ENCODE results near the gene GOLM1.
"Not testable (repeated sequence)": the region's sequence is repeated elsewhere in the genome, so short reads cannot be mapped to it uniquely, and the experiment has no call there.

Gene GOLM1

DNA sequence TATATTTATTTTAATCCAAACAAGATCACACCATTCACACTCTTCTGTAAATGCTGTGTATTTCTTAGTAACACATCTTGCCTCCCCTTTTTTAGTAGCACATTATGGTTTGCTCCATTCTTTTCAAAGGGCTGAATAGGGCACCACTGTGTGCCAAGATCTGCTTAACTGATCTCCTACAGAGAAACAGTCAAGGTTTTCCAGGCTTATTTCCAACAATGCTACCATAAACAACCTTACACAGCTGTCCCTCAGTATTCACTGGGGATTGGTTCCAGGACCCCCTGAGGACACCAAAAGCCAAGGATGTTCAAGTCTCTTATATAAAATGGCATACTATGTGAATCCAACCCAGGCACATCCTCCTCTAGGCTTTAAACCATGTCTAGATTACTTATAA lies 16.5 kb downstream of the GOLM1 start:
- DNase-seq (ENCODE audit: low read depth in 2 of 3, low spot score in 1 of 3) = no peak

DNA sequence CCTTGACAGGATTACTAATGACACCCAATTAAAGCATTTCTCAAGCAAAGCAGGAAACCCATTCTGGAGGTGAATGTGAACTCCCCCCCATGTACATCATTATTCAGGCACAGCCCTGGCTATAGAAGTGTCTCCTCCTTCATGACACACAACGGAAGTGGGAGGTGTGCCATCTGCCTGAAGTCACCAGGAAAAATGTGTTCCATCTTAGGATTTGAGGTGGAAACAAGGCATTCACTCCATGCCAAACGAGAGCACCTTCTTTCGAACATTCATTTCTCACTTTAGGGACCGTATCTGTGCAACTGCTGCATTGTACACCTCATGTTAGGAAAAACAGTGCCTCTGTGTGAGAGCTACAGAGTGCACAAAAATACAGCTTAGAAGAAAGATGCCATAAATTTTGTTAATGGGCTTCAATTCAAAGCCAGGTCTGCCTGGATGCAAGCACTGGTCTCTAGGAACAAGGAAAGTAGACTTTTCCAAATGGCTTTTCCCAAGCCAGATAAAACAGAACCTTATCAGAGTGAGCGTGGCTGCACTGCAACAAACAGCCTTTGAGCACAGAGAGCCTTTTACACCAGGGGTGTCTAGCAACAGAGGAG lies 19.4 kb downstream of the GOLM1 start:
- no peak for DNase-seq (ENCODE audit: low read depth in 2 of 3, low spot score in 1 of 3)

DNA sequence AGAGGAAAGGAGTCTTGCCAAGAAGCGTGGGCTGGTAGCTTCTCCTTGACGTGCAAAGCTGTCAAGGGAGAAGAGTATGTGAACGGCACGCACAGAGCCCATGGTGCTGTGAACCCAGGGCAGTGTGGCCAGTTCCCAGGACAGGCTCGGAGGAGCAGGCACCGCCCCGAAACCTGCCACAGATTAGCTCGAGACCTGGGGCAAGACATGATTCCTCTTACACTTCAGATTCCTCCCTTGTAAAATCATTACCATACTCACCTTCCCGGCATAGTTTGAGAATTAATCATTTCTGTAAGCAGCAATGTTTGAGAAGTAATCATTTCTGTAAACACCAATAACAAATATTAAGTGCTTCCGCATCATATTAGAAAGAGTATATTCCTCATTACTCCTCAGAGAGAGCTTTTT lies 19.9 kb downstream of the GOLM1 start:
- no peak for DNase-seq (ENCODE audit: low read depth in 2 of 3, low spot score in 1 of 3)

DNA sequence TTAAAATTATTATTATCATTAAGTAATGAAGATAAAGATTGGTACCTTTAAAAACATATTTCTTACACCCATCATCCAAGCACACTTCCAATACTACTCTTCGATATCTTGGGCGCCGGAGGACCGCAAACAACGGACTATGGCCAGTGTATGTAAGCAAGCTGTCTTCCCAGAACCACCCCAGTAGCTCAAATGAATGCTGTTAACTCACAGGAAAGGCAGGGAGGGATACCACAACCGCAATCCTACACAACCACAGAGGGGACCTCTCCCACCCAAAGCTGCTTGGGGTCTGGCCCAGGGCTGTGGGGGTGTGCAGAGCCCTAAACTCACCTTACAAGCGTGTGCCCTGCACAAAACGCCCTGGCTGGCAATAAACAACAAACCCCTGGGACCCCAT lies 20.6 kb downstream of the GOLM1 start:
- no peak for DNase-seq (ENCODE audit: low read depth in 2 of 3, low spot score in 1 of 3)

DNA sequence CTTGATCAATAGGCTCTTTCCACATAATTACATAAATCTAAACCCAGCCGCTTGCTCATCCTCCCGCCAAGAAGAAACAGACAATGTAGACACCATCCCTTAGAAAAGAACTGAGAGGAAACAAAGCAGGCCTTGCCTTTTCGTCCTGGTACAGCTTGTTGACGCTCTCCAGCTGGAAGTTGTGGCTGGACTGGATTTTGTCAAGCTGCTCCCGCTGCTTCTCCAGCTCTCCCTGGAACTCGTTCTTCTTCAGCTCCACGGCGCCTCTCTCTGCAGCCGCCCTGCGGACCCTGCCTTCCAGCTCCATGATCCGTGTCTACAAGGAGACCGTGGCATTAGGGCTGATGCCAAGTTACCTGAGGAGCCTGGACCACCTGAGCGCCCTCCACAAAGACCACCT lies 22.1 kb downstream of the GOLM1 start:
- no peak for DNase-seq (ENCODE audit: low read depth in 2 of 3, low spot score in 1 of 3)

DNA sequence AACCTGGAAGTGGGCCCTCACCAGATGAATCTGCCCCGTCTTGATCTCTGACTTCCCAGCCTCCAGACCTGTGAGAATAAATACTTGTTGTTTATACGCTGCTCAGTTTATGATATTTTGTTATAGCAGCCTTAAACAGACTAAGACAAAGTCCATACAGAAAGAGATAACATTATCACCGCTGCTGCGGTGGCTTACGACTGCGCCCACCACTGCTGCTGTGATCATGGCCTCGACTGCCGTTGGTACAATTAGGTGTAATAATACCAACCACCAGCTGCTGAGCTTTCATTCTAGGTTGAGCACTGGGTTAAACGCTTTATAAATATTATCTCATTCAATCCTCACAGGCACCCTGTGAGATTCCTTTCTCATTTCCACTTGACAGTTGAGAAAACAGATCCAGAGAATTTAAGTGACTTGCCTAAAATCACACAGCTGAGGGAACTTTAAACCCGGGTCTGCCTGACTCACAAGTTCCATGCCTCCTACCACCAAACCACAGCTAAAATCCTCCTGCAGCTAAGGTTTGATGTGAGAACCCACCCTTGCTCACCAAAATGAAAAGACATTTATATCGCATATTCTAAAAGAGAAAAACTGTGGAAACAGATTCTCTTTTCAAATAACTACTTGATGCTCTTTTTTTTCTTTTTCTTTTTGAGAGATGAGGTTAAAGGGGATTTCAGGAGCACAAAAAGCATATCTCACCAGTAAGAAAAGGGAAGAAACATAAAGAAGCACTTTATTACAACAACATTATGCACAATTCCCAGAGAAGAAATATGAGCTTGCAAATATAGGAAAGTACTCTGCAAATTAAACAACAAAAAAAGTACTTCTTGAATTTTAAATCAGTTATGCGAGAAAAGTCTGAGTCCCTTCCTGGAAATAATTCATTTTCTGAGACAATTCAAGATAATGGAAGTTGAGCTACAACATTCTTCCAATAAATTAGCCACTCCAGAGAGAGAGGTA lies 23.9 kb downstream of the GOLM1 start:
- peak in 1 of 3 donors; percentile 35 for DNase-seq (ENCODE audit: low read depth in 2 of 3, low spot score in 1 of 3)

DNA sequence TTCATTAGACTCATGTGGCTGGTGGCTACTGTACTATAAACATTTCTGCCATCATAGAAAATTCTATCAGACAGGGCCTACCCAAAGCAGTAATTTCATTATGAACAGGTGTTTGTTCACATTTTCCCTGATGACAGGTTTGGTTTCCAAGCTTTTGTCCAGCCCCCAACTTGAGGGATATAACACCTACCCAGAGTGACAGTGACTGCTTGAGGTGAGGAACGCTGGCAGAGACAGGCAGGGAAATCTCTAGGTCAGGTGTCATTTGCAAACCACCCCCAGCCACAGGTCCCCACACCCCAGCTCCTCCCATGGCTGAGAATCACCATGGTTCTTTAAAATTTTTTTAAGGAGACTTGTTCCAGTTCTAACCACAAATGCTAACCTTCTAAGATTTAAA lies 25.5 kb downstream of the GOLM1 start:
- DNase-seq (ENCODE audit: low read depth in 2 of 3, low spot score in 1 of 3) = no peak

DNA sequence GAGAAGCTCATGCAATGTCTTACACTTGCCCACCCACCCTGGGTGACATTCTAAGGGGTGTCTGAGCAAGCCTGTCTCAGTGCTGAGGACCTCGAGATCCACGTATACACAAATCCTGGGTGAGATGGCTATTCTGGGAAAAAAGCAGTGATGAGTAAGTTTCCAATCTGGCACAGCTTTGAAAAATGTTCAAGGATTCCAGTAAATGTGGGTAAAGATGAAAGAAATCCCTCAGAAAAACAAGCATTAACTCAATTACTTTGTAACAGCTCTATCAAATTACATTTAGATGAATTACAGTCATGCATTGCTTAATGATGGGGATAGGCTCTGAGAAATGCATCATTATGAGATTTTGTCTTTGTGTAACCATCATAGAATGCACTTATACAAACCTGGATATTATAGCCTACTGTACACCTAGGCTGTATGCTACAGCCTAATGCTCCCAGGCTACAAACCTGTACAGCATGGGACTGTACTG lies 26.9 kb downstream of the GOLM1 start:
- DNase-seq (ENCODE audit: low read depth in 2 of 3, low spot score in 1 of 3) = no peak

DNA sequence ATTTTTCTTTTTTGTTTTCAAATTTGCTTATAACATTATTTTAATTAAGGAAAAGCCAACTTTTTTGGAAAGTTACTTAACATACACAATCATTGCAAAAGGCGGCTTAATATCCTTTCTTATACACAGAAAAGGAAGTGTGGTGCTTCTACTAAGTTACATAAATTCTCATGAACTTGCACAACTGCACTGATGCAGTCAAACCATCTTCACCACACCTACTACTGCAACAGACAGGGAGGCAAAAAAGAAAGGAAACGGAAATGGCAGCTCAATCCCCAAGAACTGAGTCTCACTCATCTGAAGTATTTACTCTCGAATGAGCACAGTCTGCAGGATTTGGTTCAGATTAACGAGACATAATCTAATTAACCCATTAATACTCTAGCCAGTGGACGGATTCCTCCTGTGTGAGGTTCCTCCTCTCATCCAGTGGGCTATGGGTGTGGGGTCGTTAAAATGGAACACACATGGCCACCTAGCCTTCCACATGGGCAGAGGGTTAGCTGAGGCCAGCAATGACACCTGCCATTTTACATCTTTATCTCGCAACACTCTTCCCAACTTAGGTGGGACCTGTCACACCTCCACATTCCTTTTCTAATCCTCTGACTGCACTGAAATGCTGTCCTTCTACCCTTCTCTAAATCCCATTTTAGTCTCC lies 30.0 kb downstream of the GOLM1 start:
- no peak for DNase-seq (ENCODE audit: low read depth in 2 of 3, low spot score in 1 of 3)

DNA sequence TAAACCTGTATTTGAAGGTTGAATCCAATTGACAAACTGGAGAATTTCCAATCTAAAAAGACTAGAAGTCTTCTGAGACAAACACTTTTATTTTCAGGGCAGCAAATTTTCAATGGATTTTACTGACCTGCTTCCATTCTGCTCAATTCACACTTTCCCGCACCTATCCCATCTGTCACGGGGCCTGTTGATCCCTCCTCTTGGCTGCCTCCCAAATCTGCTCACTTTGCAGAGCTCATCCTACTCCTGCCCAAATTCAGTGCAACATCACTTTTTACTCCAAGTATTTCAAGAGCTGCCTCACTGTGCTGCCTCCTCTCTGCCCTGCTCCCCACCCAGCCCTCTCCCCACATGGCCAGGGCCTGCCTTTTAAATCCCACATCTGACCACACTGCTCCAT lies 35.1 kb downstream of the GOLM1 start:
- no peak for DNase-seq (ENCODE audit: low read depth in 2 of 3, low spot score in 1 of 3)

DNA sequence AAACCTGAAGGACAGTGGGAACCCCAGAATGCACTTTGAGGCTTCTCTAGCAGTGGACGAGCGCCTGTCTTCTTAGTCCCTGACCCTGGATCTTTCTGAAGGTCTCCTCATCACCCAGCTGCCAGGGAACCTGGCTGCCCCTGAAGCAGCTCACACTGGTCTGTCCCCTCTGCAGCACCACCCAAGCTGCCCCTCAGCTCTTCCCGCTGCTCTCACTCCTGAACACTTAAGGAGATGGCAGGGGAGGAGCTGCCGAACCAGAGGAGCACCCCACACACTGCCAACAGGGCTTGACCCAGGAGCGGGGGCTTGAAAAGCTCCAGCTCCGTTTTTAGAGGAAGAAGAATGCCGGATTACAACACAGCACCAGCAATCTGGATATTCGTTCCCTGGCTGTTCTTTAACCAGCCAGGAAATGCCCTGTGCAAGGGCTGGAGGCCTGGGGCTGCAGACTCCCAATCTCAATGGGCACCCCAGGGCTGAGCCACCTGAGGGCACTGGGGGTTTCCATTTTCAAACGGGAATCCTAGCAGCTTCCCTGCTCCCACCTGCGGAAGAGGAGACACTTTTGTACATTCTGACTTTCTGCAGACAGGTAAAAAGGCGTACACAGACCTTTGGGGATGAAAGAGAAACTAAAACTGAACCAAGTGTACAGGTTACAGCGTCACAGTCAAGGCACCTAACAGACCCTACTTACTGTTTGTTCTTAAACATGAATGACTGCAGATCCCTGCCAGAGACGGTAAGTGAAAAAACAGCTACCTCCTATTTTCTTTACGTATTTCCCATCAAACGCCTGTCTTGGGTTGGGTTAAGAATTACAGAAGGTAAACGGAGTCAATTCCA lies 36.3 kb downstream of the GOLM1 start:
- no peak for DNase-seq (ENCODE audit: low read depth in 2 of 3, low spot score in 1 of 3)

DNA sequence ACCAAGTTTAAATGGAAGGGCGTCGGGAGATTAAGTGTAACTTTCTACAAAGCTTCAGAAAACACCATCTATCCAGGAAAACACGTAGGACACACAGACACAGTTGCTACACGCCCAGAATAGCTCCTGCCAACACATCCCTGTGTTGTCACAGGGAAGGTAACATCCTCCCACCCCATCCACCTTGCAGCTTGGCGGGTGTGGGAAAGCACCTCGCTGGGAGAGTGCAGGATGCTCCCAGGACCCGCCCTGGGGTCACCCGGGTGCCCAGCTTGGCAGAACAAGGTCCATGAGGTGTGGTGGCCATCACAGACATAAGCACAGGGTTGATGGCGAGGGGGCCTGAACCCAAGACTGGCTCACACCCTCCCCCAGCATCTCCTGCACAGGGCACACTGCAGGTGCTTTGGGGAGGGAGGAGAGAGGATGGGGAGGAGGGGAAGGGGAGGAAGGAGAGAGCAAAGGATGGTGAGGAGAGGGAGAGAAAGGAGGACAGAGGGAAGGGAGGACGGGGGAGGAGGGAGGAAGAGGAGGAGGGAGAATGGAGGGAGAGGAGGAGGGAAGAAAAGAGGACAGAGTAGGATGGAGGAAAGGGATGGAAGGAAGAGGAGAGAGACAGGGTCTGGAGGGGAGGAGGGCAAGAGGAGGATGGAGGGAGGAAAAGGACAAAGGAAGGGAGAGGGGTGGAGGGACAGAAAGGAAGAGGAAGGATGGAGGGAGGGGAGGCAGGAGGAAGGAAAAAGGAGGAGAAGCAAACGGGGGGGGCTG lies 37.2 kb downstream of the GOLM1 start:
- no peak for DNase-seq (ENCODE audit: low read depth in 2 of 3, low spot score in 1 of 3)

DNA sequence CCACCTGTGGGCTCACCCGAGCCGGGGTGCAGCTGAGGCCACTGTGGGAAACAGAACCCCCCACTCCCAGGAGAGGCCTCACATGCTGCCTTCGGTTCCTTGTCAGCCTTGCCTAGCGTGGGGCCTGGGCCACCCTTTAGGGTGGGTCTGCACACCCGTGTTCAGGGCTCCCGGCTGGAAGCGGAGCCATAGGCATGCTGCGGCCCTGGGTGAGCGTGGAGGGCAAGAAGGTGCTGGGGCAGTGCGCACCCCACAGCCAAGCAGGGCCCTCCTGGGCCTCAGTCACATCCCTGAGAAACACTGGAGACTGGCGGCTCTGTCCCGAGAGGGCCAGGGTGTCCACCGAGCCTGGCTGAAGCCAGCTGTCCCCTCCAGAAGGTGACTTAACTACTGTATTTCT lies 41.9 kb downstream of the GOLM1 start:
- DNase-seq (ENCODE audit: low read depth in 2 of 3, low spot score in 1 of 3) = no peak

DNA sequence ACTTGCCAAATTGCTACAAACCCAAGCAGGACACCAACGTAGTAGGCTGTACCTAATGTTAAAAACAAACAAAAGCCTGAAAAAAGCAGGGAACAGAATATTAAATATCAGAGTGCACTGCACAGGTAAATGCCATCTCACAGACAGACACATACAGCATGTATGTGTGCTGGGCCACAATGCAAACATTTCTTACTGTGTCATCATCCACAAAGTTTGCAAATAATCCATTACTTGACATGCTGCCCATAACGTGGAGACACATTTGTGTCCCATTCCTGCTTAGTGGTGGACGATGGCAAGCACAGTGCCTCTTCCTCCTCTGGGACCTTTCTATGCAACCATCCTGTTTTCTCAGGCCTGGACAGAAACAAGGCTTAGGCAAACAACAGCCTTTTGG lies 44.7 kb downstream of the GOLM1 start:
- no peak for DNase-seq (ENCODE audit: low read depth in 2 of 3, low spot score in 1 of 3)

DNA sequence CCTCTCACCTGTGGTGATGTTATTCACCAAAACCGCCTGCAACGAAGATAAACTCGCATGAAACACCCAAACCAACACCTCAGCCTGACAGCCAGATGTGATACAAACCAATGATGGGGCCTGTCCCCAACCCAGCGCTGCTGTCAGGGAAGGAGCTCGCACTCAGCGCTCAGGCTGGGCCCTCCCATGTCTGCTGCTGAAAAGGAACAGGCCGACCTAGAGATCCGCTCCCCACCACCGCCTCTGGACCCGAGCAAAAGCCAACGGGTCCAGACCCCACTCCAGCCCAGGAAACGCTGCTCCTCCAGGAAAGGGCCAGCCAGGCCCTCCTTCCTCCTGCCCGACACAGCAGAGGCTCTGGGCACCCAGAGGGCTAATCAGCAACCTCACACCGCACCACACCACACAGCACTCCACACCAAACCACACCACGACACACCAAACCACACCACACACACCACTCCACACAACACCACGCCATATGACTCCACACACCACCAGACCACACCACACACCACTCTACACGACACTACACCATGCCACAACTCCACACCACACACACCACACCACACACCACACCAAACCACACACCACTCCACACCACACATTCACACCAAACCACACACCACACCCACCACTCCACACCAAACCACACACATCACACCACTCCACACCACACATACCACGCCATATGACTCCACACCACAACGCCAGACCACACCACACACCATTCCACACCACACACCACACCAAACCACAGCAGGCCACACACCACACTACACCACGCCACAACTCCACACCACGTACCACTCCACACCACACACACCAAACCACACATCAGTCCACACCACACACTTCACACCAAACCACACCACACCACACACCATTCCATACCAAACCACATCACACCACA lies 46.5 kb downstream of the GOLM1 start:
- no peak for DNase-seq (ENCODE audit: low read depth in 2 of 3, low spot score in 1 of 3)

DNA sequence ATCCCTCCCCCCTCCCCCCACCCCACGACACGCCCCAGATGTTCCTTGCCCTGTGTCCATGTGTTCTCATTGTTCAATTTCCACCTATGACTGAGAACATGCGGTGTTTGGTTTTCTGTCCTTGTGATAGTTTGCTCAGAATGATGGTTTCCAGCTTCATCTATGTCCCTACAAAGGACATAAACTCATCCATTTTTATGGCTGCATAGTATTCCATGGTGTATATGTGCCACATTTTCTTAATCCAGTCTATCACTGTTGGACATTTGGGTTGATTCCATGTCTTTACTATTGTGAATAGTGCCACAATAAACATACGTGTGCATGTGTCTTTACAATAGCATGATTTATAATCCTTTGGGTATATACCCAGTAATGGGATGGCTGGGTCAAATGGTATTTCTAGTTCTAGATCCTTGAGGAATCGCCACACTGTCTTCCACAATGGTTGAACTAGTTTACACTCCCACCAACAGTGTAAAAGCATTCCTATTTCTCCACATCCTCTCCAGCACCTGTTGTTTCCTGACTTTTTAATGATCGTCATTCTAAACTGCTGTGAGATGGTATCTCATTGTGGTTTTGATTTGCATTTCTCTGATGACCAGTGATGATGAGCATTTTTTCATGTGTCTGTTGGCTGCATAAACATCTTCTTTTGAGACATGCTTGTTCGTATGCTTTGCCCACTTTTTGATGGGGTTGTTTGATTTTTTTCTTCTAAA lies 51.2 kb downstream of the GOLM1 start:
- DNase-seq (ENCODE audit: low read depth in 2 of 3, low spot score in 1 of 3) = not testable (repeated sequence)

DNA sequence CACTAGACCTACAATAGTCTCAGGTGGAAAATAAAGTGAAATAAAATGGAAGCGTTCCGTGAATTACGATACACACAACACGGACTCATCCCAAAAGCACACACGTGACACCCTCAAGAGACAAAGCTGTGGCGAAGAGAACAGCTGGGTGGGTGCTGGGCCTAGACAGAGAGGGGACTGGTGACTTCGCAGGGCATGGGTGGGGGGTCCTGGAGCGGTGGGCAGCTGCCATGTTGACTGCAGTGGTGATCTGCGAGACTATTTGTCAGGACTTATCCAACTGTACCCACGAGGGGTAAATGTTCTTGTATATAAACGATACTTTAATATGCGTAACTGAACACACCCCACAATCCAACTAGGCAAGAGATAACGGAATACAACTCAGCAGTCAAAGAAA lies 52.0 kb downstream of the GOLM1 start:
- DNase-seq (ENCODE audit: low read depth in 2 of 3, low spot score in 1 of 3) = no peak

DNA sequence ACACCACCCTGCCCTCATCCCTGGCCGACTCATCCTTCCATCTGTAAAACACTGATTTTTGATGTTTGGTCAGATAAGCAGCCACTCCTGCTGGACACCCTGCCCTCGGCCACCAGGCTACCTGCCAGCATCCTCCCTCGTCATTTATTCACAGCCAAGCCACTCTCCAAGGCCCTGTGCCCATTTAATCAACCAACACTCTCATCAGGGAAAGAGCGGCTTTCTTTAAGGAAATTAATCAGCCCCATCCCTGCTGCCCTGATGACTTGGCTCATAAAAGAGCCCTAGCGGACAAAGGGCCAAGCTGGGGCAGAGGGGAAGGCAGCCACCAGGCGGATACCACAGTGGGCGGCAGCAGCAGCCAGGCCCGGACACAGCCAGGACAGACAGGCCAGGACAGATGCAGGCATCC lies 52.4 kb downstream of the GOLM1 start:
- no peak for DNase-seq (ENCODE audit: low read depth in 2 of 3, low spot score in 1 of 3)
